HL-60 (cell line): ENCODE measurements around the gene ABHD11.
"Not testable (repeated sequence)": the region's sequence is repeated elsewhere in the genome, so short reads cannot be mapped to it uniquely, and the experiment has no call there.

Source experiments
- DNase-seq, 2 experiments: peaks; one replicate each; pipeline ENCODE4 v3.0.0-alpha.2; 2010 to 2020; ENCODE audit warnings: low read depth in 1 of 2, low spot score in 1 of 2
- H3K27ac ChIP-seq: fragments of 250-450 bp; sonication (Bioruptor Pico); replicated peaks from 2 replicates; pipeline ENCODE4 v1.5.1; 2020; ENCODE audit warnings: mild to moderate bottlenecking, moderate library complexity
- H3K27me3 ChIP-seq: fragments of 250-450 bp; sonication (Bioruptor Pico); 2 replicates; pipeline ENCODE4 v1.5.1; 2021; ENCODE audit warnings: mild to moderate bottlenecking, moderate library complexity; ENCODE audit not compliant: insufficient read depth, poor library complexity, severe bottlenecking
- H3K4me3 ChIP-seq: replicated peaks from 2 replicates; pipeline ENCODE4 v1.5.1; 2011; ENCODE audit warnings: mild to moderate bottlenecking, control low read depth, low read length; ENCODE audit not compliant: insufficient read depth
- CTCF ChIP-seq: IDR thresholded peaks from one replicate; pipeline ENCODE4 v1.5.1; 2011; ENCODE audit warnings: low read length, control low read depth, inconsistent platforms; ENCODE audit not compliant: insufficient read depth
- GABPA ChIP-seq: IDR thresholded peaks from 2 replicates; pipeline ENCODE4 v1.6.1; 2012; ENCODE audit warnings: low read depth
- POLR2AphosphoS5 ChIP-seq: IDR thresholded peaks from 2 replicates; pipeline ENCODE4 v1.6.1; 2012; ENCODE audit warnings: low read depth
- REST ChIP-seq: IDR thresholded peaks from 2 replicates; pipeline ENCODE4 v1.6.1; 2012; ENCODE audit warnings: low read depth; ENCODE audit not compliant: insufficient replicate concordance
- SPI1 ChIP-seq: IDR thresholded peaks from 2 replicates; pipeline ENCODE4 v1.6.1; 2012; ENCODE audit warnings: low read depth, mild to moderate bottlenecking, borderline replicate concordance
- long read RNA-seq: library from polyadenylated mRNA; unstranded; transcript quantifications from one replicate; pipeline ENCODE4 v2.0.0, GENCODE V29; 2020

The ABHD11 gene
- long read RNA-seq, transcript ABHD11-201 (6 exons, 1,483 nt), result major isoform, 16 of 21 reads
- long read RNA-seq, partial matches to known transcripts, result 0 of 21 reads
- long read RNA-seq, other reads (novel, unspliced or antisense), result 5 of 21 reads

GRCh38 chr7:73738612-73739386 is at the start of gene ABHD11:
Gene ABHD11, minus strand, starts transcription at chr7:73738802. Its CDS starts 32 bp downstream, at chr7:73738770.
- peak within 1 kb of the TSS; percentile 91 for H3K4me3 ChIP-seq
- H3K27ac ChIP-seq, result peak within 1 kb of the TSS; percentile 85
- TF ChIP-seq POLR2AphosphoS5, result peak; percentile 80
- no peak for TF ChIP-seq SPI1
- peak; percentile 96 to 97 for DNase-seq
- no peaks in the 10 kb centered on the region for H3K27me3 ChIP-seq

GRCh38 chr7:73787786-73788048 is 49.1 kb upstream of the ABHD11 start:
- H3K27ac ChIP-seq, DNase-seq, H3K4me3 ChIP-seq, H3K27me3 ChIP-seq: not testable (repeated sequence)

GRCh38 chr7:73786588-73786987 is 48.0 kb upstream of the ABHD11 start:
- TF ChIP-seq SPI1 (no peak), REST (no peak), POLR2AphosphoS5 (no peak), GABPA (no peak), CTCF (no peak)
- no peak overlapping the region for H3K4me3 ChIP-seq
- no peak for DNase-seq
- H3K27me3 ChIP-seq, result no peaks in the 10 kb centered on the region
- H3K27ac ChIP-seq, result no peak overlapping the region

GRCh38 chr7:73779517-73779916 is 40.9 kb upstream of the ABHD11 start:
- TF ChIP-seq GABPA (no peak), SPI1 (no peak), CTCF (no peak), POLR2AphosphoS5 (no peak)
- H3K27me3 ChIP-seq, result no peaks in the 10 kb centered on the region
- H3K27ac ChIP-seq, result no peak overlapping the region
- DNase-seq, result no peak
- no peak overlapping the region for H3K4me3 ChIP-seq

GRCh38 chr7:73778801-73779389 is 40.3 kb upstream of the ABHD11 start:
- TF ChIP-seq GABPA (no peak), POLR2AphosphoS5 (no peak), REST (no peak), CTCF (no peak), SPI1 (no peak)
- no peak for DNase-seq
- Histone ChIP-seq H3K27ac (no peak overlapping the region), H3K4me3 (no peak overlapping the region), H3K27me3 (no peaks in the 10 kb centered on the region)
